Measurements from ENCODE around the gene SEMA6A.

SEMA6A gene, protein sequence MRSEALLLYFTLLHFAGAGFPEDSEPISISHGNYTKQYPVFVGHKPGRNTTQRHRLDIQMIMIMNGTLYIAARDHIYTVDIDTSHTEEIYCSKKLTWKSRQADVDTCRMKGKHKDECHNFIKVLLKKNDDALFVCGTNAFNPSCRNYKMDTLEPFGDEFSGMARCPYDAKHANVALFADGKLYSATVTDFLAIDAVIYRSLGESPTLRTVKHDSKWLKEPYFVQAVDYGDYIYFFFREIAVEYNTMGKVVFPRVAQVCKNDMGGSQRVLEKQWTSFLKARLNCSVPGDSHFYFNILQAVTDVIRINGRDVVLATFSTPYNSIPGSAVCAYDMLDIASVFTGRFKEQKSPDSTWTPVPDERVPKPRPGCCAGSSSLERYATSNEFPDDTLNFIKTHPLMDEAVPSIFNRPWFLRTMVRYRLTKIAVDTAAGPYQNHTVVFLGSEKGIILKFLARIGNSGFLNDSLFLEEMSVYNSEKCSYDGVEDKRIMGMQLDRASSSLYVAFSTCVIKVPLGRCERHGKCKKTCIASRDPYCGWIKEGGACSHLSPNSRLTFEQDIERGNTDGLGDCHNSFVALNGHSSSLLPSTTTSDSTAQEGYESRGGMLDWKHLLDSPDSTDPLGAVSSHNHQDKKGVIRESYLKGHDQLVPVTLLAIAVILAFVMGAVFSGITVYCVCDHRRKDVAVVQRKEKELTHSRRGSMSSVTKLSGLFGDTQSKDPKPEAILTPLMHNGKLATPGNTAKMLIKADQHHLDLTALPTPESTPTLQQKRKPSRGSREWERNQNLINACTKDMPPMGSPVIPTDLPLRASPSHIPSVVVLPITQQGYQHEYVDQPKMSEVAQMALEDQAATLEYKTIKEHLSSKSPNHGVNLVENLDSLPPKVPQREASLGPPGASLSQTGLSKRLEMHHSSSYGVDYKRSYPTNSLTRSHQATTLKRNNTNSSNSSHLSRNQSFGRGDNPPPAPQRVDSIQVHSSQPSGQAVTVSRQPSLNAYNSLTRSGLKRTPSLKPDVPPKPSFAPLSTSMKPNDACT

DNA sequence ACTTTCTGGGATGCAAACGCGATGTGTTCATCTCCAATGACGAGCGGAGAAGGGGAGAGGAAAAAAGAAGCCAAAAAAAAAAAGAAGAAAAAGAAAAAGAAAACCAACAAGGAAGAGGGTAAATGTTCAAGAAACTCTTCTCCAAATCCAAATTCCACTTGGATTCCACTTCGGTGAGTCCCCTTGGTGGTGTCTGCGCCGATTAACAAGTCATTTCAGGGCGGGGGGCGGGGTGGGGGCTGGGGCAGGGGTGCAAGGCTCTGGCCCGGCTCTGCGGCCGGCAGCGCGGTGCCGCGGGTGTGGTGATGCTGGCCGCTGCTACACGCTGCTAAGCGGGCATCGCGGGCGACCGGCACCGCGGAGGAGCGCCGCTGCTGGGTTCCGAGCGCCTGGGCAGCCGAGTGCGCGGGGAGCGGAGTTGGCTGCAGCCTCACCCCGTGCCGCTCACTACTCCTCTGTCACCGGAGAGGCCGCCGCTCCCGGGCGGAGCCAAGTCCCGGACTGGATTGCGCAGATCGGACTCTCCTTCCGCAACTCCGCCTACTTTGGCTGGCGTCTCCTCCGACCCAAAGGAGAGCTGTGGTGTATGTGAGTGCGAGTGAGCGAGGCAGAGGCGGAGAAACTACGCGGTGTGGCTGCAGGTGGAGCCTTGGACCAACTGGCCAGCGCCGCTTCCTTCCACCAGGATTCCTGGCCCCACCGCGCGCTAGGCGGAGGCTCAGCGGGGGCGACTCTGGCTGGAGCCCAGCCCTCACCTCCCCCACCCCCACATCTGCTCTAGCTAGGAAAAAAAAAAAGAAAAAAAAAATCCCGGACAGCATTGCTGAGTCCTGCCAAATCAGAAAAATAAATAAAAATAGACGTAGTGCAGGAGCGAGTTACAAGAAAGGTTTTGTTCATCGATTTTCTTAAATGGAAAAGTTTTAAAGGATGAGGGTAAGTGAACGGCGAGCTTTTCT is at the start of gene SEMA6A:
SEMA6A (minus strand) TSS at position 457 of the 959 bp plus-strand sequence. CDS start 69,879 bp downstream, outside the sequence.
- DNase-seq: peak; percentile 23

DNA sequence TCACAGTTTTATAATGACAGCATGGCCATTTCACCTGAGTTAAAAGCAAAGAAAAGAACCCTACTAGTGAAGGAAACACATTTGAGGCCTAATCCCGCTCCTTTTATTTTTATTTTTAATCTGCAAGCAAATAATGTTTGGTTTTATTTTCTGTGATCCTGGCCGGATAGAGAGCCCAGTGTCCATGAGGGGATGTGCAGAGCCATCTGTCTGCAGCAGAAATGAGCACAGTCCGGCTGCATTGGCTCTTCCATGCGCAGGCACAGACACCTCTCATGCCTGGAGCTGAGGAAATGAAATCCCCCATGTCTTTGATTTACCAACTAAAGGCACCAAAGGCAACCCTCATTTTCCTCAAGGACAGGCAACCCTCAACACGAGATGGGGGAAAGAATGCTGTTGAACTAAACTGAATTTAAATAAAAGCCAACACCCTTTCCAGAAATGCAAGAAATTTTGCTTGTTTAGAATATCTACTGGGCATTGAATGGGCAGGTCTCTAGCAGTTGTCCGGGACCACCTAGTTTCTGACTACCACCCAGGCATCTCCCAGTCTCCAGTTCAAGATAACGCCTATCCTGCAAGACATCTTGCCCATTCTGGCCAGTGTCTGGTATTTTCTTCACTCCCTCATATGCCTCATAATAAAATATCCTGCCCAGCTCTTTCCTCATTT is 47.9 kb upstream of the SEMA6A start:
- DNase-seq: no peak

DNA sequence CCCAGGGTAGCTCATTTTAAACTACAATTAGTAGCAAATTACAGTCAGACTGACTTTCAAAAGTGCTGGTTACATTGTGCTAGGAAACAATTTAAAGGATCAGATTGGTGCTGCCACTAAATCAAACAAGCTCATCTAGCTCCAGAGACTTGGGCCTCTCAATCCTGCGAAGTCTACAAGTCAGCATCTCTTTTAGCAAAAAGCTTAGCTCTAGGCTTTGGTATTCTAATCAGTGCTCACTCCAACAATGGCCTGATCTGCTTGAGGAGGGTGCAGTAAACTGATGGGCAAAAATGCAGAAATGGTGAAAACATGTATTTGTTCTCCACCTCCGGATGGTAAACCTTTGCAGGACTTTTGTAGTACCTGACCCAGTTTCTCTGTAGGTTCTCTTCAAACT is 47.0 kb upstream of the SEMA6A start:
- DNase-seq: no peak

DNA sequence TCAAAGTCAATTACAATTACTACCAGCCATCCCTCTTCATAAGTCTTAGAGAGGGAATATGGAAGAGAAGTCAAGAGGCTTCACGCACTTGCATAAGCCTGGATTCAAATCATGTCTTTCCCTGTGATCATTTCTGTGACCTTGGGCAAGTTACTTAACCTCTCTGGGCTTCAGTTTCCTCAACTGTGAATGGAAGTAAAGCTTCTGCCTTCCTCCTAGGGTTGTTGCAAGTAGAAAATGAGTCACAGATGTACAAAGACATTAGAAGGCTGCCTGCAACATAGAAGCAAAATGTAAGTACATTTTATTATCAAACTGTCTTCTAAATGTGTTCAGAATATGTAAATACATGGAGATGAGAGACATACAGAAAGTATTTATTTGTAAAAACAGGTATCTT is 42.3 kb upstream of the SEMA6A start:
- DNase-seq: no peak

DNA sequence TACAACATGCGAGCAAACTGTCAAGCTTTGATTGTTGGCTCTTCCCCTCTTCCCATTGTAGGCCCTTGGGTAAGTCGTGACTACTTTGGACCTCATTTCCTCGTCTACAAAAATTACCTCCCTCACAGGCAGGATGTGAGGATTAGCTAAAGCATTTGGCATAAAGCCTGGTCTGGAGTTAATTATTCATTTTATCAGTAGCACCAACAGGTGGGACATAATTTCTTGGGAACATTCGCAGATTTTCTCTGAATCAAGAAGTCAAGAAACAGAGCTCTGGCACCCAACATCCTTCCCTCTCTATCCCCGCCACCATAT is 39.9 kb upstream of the SEMA6A start:
- no peak for DNase-seq

DNA sequence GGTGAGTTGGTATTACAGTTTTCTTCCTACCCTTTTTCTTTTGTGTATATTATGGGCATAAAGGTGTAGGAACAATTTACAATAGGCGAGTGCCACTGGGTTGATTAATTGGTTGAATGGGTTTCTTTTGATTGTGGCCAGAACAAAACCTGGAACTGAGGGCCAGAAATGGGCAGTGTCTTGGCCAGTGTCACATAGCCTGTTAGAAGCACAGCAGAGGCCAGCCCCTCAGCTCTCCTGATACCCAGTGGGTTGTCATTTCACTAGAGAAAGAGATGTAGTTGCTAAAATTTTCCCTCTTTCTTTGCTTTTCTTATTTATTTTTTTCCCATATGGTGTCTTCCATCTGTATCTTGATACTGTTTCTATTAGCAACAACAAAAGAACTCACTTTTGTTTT is 38.8 kb upstream of the SEMA6A start:
- DNase-seq: no peak

DNA sequence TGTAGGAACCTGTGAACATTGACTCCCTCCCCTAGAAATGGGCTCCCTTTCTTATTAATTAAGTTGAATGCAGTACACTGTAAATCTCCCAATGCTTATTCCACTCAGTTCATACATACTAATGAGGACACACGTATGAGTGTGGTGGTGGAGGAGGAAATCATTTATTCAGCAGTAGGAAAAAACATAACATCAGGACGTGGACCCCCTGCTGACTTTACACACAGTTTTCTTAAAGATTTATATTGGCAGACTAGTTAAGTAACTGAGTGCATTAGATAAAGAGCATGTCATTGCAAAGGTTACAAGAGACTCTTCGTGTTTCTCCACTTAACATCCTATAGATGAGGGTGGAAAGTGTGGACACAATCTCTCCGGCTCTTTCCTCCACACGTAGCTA is 37.8 kb upstream of the SEMA6A start:
- DNase-seq: no peak

DNA sequence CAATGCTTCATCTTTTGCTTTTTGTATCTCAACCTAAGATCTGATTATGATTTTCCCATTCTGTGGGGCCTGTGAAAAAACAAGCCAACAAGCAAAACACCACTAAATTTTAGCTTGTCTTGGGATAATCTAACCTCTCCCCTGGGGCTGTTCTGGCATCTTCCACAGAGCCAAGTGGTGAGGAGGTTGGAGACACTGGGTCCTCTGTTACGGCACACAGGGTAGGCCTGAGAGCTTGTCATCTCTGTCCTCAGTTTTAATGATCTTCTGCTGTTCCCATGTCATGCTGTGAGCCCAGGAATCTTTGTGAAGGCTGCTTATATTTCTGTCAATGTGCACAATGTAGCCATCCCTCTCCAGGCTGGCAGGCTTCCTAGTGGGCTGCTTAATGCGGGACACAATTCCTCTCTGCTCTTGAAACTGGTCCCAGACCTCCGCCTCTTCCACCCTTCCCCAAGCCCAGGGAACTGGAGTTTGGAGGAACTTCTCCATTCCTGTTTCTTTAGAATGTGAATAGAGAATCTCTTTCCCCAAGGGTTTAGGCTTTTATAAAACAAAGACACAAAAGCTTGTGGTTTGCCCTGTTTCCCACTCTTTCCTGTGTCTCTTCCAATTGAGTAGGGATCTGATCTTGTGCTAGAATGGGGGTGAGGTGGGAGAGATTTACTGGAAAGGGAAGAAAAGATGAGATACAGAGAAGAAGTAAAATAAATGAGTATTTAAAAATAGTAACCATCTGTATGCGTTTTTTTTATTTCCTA is 30.9 kb upstream of the SEMA6A start:
- no peak for DNase-seq

DNA sequence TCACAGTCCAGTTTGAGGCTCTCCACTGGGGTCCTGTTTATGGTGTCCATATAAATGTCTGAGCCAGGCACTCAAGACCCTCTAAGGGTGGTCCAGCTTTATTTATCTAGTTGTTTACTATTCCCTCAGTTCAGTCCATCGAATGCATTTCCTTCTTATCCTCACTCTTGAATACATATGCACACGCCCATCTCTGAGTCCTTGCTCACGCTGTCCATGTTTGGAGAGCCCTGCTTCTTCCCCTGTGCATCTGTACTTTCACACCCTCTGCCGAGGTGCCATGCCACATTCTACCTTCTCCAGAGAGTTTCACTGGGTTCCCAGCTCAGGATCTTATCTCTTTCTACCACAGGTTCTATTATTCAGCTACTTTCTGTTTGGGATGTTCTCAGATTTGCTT is 30.2 kb upstream of the SEMA6A start:
- DNase-seq: no peak

DNA sequence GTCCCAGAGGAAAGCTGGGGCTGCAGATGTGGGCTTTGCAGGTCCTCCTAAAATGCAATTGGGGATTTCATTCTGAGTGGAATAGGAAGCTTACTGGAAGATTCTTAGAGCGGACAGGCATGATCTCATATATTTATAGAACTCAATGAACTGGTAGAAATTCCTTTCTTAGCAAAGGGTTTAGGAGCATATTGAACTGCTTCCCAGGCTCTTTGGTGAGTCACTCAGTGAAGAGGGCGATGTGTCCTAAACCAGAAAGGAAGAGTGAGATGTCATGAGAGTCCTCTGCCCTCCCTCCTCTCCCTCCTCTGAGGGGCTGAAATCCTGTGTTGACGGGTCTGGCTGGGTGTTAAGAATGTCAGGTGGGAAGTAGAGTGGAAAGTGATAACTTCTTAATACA is 26.3 kb upstream of the SEMA6A start:
- no peak for DNase-seq

DNA sequence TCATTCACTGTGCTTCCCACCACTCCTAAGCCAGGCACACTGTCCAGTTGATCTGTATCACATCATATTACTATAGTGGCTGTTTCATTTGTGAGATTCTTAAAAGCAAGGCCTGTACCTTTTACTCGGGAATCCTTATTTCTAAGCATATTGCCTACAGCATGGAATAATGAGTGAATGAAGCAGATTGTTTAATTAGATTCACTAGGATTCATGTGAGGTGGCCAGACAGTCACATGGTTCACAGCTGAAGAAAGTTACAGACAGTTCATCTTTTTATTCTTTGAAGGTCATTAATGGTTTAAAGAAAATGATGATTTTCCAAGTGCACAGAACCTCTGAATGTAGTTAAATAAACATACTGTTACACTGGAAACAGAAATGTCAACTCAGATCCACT is 24.3 kb upstream of the SEMA6A start:
- no peak for DNase-seq

DNA sequence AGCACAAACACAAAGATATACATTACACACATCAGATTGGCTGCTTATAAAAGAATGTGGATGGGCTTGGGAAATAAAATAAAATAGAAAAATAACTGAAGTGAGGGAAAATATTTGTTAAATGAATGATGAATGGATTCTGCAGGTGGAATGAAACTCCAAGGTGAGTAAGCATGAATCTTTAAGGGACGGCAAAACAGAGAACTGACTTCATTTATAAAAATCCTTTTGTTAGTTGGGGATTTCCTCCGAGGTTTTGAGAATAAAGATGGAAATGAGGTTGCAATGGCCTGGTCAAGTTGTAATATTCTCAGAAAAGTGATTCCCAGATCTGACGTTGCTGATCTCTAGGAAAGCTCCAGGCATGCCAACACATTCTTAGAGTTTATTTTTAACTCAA is 20.9 kb upstream of the SEMA6A start:
- no peak for DNase-seq

DNA sequence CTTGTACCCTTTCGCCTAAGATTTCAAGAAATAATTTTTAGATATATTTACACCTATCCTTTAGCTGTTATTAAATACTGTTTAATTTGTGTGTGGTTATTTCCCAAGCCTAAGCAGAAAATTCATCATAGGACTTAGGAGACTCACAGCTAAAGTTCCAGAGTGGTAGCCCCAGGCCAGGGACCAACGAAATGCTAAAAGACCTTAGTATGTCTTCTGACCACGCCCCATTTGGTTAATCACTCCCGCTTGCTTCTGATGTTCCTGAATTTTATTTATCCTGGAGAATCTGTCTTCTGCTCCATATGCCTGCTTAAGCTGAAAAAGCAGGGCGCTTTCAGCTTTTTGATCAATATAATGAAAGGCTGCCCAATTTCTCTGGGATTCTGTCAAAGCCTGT is 18.7 kb upstream of the SEMA6A start:
- DNase-seq: no peak

DNA sequence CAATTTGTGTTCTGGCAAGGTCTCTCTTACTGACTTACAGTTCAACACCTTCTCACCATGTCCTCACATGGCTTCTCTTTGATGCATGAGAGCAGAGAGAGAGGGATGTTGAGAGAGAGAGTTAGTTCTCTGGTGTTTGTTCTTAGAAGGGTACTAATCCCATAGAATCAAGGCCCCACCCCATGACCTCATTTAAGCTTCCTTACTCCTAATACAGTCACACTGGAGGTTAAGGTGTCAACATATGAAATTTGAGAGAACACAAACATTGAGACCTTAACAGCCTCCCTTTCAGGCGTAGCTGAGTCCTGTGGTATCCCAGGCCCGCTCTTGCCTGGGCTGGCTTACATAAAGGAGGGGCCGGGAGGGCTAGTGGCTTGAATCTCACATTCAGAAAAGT is 10.6 kb upstream of the SEMA6A start:
- DNase-seq: no peak

DNA sequence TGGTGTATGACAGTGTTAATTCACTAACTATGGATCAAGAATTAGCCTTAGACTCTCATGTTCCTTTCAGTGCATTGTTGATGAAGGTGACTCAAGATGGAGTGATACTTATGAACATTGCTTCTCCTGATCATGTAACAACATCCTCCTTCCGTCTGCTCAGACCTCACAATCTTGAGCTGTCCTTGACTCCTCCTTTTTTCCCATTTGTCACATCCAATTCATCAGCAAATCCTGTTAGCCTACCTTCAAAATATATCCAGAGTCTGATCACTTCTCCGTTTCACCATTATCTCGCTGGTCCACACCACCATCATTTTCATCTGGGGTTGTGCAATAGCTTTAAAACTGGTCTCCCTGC is 9.2 kb upstream of the SEMA6A start:
- no peak for DNase-seq

DNA sequence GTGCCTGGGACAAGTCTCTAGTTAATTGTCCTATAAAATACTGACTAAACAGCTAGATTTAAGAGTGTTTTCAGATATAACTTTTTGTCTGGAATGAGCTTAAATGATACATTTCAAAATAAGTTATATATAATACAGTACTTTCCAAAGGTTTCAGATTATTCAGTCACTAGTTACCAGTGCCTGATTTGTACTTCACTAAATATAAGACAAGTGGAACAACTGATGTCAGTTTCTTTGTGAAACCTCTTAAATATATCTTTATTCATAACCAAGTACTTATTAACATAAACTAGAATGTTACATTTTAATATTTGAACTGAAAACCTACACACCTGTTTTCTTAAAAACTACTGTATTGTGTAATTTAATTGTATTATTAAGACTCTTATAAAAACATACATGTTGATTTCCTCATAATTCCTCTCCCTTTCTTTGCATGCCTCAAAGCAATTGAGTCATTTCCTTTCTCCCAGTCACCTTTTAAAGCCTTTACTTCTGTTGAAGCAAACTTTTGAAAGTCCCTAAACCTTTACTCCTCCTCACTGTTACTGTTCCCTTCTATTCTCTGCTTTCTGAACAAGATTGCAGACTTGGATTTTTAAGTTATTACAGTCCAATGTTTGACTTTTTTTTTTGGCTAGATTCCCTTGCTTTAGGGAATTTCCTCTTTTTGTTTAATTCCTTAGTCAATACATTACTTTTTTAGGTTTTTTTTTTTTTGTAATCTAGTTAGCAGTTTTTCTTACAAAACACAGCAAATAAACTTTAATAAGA is 8.7 kb upstream of the SEMA6A start:
- DNase-seq: no peak

DNA sequence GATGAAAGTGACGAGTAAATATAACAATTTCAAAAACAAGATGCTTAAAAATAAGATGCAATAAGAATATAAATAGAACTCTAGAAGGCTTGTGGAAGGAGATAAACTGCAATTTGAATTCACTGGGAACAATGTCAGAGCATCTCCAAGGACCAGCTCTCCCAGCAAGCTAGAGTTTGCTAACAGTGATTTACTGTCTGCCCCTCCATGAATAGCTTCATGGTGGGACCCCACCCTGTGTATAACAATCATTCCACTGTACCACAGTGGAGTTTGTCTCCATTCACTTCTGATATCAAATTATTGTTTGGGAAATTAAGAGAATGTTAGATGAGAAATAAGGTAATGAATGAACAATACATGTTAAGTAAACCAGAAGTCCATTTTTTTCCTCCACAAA is 7.3 kb upstream of the SEMA6A start:
- DNase-seq: no peak

DNA sequence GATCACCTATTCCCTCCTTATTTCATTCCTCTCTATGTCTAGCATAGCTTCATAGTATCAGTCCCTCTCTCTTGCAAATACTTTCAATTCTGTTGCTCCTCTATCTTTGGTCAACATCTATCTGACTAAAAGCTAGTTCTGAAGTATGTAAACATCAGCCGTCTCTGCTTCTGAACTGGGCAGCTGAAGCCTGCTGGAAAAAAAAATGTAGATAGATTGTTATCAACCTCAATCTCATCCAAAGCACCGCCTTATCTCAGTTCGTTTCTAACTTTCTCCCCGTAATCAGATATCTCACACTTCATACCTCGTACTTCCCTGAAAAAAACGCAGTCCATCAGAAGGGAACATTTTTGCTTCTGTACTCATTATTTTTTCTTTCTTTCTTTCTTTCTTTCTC is 4.5 kb upstream of the SEMA6A start:
- DNase-seq: no peak

DNA sequence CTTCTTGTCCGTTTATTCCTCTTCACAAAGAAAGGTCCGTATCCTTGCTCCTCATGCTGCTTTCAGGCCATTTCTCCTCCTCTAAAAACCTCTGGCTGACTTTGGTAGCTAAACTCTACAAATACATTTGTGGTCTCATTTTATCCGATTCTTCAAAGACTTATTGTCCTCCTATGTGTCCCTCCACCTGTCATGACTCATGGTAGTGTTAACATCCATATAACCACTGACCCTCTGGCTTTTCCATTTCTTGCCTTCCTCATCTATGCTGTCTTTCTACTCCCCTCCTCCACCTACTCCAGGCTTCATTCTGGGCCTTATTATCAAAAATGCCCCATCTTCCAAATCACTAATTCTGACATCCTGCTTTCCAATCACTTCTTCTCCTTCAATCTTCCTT is 4.1 kb upstream of the SEMA6A start:
- DNase-seq: no peak

DNA sequence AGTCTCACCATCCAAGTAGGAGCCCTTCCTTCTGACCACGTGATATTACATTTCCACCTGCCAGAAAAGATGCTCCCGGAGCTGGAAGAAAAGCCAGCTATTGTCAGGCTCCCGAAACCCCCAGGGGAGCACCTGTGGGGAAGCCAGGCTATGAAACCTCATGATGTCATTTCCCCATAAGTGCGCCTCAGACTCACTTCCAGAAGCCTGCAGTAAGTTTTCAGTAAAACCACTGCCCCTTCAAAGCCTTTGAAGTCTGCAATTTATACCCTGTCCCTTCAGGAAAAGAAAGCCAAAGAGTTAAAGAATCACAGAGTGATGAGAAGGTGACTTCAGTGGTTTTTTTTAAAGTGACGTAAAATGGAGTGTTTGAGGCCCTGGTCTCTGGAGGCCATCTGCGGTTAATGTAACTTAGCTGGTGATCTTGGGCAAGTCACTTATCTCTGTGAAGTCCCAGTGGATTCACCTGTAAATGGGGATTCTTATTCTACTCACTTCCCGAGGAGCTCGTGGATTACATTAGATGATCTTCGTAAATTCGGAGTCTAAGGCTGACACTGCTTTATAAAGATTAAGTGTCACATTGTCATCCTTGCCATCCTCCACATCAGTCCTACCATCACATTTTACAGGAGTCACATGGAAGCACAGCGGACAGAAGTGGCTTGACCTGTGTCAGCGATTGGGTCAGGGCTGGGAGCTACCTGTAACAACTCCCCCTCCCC is 2.6 kb upstream of the SEMA6A start:
- DNase-seq: no peak
